Smooth muscle cell of trachea (primary cell): ENCODE measurements around the gene CSNK1E. TPM values are rescaled to one million over a fixed set of nuclear protein-coding genes. Genes with fewer than 3 reads are reported as not detected.

Experiments used
- total RNA-seq: library from RNA; depleted of rRNA; stranded (reverse); fragments of >200 nt; gene quantifications from 2 replicates; pipeline ENCODE4 v1.2.1, GENCODE V29; 2014

Gene CSNK1E
- 81.7 and 108 TPM in 2 replicates for total RNA-seq

GRCh38 chr22:38317122-38317994, at the start of gene CSNK1E:
TSS of gene CSNK1E (minus strand) at chr22:38317433. CDS start at chr22:38314157, 3,276 bp downstream.

GRCh38 chr22:38272373-38273134, 44.7 kb downstream of the CSNK1E start, which contains the start of gene TMEM184B:
TSS of gene TMEM184B (minus strand) at chr22:38273010. CDS start at chr22:38247961, 25,049 bp downstream.

Other genes starting within 250 kb of the CSNK1E start
- 0.17 TPM in 1 of 2 replicates, not detected in the other for gene SLC16A8, start 233.2 kb downstream of the CSNK1E start, total RNA-seq
- 1.3 and 2.6 TPM in 2 replicates for gene BAIAP2L2, start 206.7 kb downstream of the CSNK1E start, total RNA-seq
- gene PLA2G6, start 135.6 kb downstream of the CSNK1E start, total RNA-seq, result 18.0 and 34.2 TPM in 2 replicates
- gene MAFF, start 115.4 kb downstream of the CSNK1E start, total RNA-seq, result 19.3 and 29.3 TPM in 2 replicates
- 45.8 and 56.6 TPM in 2 replicates for gene TMEM184B, start 44.4 kb downstream of the CSNK1E start, total RNA-seq
- gene KCNJ4, start 137.8 kb upstream of the CSNK1E start, total RNA-seq, result not detected in 2 replicates
- gene KDELR3, start 150.7 kb upstream of the CSNK1E start, total RNA-seq, result 135 and 173 TPM in 2 replicates
- 415 and 944 TPM in 2 replicates for gene DDX17, start 188.9 kb upstream of the CSNK1E start, total RNA-seq